GM12875 (cell line): Measurements from ENCODE around the gene TBX4.

Source experiments
- H3K4me3 ChIP-seq: one replicate; pipeline ENCODE4 v1.5.1; 2011; ENCODE audit warnings: low read depth, low read length, control low read depth
- TF ChIP-seq, protein P1 (sequence below): IDR thresholded peaks from 2 replicates; pipeline ENCODE4 v1.5.1; 2011; ENCODE audit warnings: low read depth, mild to moderate bottlenecking, control low read depth, inconsistent platforms, low read length, moderate library complexity, borderline replicate concordance; ENCODE audit not compliant: insufficient read depth

TBX4 gene

DNA sequence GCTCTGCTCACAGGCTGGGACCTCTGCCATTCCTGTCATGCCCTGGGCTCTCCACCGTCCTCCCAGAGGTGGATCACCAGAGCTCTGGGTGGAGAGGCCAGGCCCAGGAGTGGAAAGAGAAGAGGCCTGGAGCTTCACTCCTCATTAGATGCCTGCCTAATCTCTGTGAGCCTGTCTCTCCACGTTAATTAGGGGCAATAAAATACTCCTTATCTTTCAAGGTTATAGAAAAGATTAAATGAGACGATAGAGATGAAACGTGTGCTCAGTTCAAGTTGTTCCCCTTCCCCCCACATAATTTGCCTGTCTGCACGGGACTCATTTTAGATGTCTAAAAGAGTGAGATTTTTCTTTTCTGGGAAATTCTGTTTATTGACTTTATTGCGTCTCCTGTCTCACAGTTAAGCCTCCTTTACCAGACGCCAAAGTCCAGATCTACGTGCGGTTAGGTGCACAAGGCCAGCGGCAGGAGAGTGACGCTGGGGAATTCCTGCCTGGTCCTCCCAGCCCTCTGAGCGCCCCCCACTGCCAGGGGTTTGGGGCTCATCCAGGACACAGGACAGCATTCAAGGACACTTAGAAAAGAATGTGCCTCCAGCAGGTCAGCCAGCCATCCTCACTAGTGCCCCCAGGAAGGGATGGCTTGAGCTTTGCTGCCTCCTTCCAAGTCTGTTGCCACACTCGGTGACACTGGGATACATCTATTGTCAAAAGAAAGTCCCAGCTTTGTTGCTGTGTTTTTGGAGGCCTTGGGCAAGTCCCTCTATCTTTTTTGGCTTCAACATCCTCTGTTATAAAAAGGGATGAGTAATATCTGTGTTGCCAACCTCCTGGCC, 42.3 kb downstream of the TBX4 start:
- H3K4me3 ChIP-seq = no peak overlapping the region

DNA sequence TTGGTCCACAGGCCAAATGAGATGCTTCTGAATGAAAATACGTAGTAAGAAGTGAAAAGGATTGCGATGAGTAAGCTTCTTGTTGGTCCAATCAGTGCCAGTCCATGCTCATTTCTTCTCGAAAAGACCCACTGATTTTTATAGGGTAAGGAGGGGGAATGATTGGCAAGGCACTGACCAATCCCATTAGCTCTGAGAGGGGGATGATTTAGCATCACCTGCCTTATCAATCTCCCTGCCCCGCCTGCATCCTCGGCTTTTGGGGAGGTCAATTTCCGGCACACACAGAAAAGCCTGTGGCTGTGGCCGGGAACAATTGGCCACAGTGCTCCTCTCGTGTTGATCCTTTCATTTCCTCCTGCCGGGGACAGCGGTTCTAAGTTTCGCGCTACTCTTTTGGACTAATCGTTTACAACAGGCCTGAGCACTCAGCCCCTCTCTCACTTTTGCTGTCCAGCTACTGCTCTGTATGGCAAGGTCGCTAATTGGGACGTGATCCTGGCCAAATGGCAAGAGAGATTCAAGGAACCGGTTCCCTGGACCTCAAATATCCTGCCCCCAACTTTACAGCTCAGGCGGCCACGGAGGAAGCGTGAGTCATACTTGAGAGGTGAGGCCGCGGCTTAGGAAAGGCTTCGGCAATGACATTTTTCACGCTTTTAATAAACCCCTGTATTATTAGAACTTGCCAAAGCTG, 43.1 kb downstream of the TBX4 start:
- H3K4me3 ChIP-seq = no peak overlapping the region

More for the DNA sequence above, 42.3 kb downstream of the TBX4 start:
- TF ChIP-seq, protein P1, sequence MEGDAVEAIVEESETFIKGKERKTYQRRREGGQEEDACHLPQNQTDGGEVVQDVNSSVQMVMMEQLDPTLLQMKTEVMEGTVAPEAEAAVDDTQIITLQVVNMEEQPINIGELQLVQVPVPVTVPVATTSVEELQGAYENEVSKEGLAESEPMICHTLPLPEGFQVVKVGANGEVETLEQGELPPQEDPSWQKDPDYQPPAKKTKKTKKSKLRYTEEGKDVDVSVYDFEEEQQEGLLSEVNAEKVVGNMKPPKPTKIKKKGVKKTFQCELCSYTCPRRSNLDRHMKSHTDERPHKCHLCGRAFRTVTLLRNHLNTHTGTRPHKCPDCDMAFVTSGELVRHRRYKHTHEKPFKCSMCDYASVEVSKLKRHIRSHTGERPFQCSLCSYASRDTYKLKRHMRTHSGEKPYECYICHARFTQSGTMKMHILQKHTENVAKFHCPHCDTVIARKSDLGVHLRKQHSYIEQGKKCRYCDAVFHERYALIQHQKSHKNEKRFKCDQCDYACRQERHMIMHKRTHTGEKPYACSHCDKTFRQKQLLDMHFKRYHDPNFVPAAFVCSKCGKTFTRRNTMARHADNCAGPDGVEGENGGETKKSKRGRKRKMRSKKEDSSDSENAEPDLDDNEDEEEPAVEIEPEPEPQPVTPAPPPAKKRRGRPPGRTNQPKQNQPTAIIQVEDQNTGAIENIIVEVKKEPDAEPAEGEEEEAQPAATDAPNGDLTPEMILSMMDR = no peak

GRCh38 chr17:61496174-61496956, 44.1 kb downstream of the TBX4 start:
- no peak overlapping the region for H3K4me3 ChIP-seq
- TF ChIP-seq, protein P1 = no peak

More for the DNA sequence above, 43.1 kb downstream of the TBX4 start:
- TF ChIP-seq, protein P1 = no peak

GRCh38 chr17:61496957-61497653, 44.9 kb downstream of the TBX4 start:
- no peak overlapping the region for H3K4me3 ChIP-seq
- TF ChIP-seq, protein P1 = no peak

DNA sequence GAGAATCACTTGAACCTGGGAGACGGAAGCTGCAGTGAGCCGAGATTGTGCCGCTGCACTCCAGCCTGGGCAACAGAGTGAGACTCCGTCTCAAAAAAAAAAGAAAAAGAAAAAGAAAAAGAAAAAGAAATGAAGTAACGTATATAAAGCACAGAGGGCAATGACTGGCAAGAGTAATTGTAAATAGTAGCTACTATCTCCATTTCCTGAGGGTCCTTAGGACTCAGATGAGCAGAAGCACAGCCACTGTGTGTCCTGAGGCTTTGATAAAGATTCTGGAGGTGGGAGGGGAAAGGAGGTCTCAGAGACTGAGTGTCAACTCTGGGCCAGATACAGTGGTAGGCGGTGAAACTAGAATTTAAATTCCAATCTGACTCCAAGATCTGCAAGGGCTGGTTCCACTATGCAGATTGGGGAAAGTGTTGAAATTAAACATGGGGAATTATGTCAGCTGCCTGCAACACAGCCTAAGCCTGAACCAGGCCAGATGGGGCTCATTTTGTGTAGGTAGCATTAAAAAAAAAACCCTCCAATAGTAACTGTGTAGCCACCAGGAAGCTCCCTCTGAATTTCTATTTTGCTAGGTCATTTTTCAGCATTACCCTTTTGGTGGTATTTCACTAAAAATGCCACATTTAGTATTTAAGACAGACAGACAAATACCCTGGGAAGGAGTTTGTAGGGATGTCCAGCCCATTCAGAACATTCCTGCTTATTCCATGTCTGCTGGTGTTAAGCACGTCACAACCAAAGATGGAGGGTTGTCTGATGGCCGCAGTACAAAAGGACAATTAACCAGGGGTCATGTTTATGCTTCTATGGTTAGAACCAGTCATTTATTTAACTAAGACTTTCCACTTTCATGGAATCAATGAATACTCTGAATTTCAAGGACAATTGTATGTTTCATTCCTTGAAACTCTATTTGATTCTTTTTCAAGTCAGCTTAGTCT, 46.1 kb downstream of the TBX4 start:
- H3K4me3 ChIP-seq = no peak overlapping the region
- TF ChIP-seq, protein P1 = no peak

DNA sequence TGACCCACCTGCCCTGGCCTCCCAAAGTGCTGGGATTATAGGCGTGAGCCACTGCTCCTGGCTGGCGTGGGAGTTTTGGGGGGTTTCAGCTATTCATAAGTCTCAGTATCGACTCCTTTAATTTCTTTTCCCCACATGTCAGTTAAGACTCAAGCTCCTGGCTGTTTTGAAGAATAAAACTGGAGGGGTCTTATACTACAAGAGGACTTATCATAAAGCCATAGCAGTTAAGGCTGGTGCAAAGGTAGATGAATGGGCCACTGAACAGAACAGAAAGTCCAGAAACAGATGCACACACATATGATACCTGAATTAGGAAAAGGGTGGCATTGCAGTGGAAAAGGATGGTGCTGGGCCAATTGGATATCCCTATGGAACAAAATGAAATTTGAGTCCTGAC, 47.4 kb downstream of the TBX4 start:
- TF ChIP-seq, protein P1 = no peak
- no peak overlapping the region for H3K4me3 ChIP-seq
